HL-60/S4 (cell line): ENCODE results near the gene TANK.

Experiments
- in situ Hi-C: fragments of 300-500 bp; cut with MboI; formaldehyde crosslinking; loops from 2 replicates; pipeline ENCODE4 v1.14.3; 2022; ENCODE audit warnings: low sequenced_read_pairs

TANK gene, protein sequence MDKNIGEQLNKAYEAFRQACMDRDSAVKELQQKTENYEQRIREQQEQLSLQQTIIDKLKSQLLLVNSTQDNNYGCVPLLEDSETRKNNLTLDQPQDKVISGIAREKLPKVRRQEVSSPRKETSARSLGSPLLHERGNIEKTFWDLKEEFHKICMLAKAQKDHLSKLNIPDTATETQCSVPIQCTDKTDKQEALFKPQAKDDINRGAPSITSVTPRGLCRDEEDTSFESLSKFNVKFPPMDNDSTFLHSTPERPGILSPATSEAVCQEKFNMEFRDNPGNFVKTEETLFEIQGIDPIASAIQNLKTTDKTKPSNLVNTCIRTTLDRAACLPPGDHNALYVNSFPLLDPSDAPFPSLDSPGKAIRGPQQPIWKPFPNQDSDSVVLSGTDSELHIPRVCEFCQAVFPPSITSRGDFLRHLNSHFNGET

DNA sequence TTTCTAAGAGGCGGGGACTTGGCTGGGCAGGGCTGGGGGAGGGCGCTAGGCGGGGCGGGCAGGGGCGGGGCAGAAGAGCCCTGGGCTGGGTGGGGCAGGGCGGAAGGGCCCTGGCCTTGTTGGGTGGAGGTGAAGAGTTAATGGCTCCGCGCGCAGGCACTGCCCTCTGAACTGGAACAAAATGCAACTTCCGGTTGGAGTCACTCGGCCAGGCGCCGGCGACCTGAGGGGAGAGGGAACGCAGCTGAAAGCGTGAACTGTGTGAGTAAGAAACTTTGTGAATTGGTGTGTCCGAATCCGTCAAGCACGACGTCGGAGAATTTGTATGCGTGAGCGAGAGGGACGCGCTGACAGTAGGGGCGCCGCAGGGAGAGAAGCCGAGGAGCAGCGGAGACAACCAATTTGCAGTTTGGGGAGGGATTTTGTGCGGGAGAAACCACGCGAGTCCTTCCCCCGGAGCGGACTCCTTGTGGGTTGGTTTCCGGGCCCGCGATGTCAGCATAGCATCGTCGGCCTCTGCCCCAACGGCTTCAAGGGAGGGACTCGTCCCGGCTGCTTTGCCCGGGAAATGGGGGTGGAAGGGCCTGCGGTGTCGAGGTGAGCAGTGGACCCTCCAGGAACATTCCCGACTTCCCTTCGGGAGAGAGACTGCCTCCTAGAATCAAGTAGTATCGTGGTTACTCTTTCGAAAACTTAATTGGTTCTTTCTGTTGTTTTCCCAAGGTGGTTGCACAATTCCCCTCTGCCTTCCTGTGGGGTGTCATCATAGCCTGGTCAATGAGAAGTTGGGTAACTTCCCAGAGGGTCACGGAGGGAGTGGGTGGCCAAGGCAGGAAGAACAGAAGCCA, at the start of gene TANK:
Gene TANK (plus strand): TSS at position 203 of the 848 bp plus-strand sequence. CDS start 19,235 bp downstream, outside the sequence.
- in situ Hi-C loops, result no loop called here

DNA sequence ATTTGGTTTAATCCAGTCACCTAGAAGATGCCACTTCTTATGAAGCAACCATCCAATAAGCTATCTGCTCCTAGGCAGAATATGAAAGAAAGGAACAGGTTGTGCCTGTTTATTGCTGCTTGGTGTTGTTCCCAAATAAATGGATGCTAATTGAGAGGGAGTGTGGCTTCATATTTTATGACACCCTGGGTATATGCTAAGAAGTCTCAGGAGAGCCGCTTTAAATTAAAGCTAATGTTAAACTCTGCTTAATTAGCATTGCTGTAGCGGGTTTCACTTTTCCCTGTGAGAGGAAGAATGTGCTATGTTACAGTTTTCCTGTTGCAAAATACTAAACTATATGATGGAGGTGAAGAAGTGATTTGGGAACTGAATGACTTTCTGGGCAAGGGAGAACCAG, 48.7 kb upstream of the TANK start:
- in situ Hi-C loops, result no loop called here

DNA sequence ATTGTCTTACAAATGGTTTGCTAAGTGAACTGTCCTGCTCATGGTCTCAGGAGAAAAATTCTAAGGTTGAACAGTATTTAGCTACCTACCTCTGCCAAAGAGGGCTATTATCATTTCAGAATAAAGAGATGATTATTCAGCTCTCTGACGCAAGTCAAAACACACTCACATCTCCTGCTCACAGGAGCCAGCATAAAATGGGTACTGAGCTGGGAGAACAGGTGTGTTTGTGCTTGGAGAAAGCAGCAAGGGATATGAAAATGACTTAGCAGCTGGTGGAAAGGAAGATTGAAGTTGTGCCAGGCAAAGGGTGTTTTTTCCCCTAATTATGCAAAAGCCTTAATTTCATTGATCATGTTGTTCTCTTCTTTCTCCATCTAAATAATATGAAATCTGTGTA, 47.3 kb upstream of the TANK start:
- in situ Hi-C loops, result no loop called here

DNA sequence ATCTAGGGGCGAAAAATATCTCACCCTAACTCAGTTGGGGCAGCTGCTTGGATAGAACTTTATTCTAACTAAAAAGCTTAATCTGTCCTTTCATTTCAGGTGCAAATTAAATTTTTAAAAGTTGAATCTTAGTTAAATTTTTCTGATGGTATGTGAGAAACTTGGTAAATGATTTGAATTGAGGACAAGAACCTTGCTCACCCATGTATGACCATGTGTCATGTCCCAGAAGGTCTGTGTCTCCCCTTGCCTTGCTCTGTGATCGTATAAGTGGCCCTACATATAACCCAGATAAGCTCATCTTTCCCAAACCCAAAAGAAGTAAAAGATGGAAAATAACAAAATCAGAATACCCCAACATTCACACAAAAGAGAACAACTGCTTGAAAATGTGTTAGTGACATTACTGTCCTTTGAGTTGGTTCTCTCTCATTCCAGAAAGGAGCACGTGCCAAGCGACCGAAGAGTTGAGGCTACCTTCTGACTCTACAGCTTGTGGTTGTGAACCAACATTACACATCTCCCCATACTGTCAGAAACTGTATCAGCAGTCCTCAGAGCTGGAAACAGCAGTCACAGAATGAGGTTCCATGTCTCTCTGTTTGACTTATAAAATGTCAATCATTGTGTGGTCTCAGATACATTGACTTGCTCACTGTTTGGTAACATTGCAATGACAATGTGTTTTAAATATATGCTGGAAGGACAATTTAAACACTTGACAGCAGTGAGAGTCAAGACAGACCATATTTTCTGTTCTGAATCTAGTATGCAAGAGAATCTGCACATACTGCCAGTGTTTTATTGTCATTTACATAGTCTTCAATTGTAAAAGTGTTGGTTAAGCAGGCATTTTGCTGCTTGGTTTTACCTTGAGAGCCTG, 46.3 kb upstream of the TANK start:
- in situ Hi-C loops, result no loop called here

DNA sequence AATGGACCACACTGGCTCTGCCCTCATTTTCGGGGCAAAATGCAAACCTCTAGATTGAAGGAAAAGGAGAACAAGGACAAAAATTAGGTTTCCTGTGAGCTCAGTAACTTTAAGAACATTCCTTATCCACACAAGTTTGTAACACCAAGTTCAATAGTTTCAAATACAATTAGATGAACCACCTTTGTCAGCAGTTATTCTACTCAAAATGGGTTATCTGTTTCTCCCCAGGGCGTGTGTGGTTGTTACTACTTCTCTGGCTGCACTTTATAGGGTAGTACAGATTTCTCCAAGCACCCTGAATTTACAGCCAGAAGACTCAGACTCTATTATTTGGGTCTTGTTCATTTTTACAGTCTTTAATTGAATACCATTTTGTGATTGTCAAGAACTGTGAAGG, 45.0 kb upstream of the TANK start:
- in situ Hi-C loops, result no loop called here

DNA sequence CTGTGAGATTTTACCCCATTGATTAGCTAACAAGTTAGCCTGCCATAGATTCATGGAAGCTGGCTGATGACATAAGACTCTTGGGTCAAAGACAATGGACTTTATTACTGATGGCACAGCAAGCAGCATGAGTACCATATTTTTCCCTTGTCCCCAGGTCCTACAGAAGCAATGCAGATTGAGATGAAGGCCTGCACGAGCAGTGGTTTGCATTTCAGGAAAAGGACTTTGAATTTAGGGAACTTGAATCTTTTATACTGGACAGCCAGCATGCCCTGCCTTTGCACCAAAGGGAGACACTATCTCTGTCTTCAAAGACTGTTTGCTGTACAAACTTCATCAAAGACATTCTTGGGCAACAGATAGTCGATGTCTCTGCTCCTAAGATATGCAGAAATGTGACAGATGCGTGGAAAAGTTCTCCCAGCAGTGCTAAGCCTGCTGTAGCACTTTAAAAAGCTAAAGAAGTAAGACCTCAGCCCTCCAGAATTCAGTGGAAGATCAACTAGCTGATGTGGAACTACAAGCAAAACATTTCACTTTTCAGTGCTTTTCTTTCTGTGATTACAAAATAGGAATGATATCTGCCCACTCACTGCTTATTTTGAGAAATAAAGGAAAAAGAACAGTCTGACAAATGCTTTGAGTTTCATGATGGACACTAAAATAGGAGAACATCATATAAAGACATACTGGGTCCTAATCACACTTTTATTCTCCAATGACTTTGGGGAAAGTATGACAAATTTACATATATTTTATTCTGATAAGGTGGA, 44.4 kb upstream of the TANK start:
- in situ Hi-C loops, result no loop called here

DNA sequence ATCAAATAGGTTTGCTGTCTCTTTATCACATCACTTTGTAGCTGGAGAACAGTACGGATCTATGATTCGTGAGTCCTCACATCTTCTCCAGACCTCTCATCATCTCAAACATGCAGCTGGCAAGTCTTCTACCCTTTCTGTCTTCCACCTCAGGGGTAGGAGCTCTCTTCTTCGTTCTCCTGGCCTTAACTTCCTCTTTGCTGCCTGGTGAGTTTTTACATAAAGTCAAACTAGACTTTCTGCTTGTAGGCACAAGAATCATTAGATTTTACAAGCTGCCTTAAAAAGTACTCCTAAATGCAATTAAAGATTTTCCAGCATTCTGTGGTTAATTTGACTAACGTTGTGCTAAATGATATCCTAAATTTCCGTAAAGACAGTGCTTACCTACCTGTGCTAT, 43.7 kb upstream of the TANK start:
- in situ Hi-C loops, result no loop called here

DNA sequence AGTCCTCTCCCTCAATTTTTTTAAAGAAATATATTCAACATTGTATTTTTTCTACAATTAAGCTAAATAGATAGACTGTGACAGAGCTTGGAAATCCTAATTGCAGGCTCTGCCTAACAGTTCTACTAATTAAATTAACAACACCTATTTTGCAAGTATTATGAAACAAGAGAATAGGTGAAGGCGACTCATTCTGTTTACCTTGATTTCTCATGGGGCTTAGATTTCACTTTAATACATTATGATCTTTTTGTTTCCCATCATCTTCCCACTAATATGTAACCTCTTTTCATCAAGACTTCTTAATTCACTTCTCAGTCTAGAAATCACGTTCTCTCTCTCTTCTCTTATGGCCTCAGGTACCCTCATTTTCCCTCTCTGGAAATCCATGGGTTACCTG, 42.7 kb upstream of the TANK start:
- in situ Hi-C loops, result no loop called here

DNA sequence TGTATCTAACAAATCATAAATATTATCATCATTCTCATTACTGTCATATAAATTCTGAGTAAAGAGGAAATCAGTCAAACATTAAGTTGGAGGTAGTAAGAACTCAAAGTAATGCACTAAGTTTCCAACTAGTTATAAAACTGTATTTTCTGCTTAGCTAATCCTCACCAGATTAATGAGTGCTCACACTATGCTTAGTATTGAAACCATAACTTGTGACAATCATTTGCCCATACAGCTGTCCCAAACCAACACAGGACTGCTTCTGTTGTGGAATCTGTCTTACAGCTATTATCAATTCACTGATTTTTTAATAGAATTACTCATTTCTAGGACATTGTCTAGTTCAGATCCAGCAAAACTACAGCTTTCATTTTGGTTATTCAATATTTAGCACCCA, 41.5 kb upstream of the TANK start:
- in situ Hi-C loops, result no loop called here

DNA sequence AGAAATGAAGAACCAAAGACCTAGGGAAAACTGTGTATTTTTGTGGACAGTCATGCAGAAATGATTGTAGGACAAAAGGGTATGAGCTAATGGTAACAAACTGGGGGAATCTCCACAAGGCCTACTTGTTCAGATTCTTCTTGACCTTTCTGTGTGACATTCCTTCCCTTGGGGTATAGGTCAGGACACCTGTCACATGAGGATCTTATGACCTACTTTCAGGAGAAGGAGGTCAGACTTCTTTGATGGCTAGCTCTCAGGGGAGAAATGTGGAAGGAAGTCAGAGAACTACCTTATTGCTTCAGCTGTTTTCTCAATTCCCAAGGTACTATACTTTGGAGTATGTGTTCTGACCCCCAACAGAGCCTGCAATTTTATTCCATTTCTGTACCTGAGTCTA, 40.7 kb upstream of the TANK start:
- in situ Hi-C loops, result no loop called here

DNA sequence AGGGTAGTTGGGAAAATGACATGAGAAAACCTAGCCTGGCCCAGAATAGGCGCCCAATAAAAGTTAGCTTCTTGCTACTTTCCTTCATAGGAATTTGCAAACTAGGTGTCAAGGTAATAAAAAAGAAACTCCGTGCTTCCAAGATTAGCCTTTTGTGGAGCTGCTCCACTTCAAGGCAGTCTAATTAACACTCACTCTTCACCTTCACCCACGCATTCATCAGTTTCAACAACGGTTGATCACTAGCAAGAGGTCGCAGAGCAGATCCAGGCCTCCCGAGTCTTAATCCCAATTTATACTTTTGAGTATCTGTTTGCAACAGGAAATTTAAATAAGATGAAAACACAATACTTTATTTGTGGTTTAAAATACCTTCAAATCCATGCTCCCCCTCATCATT, 39.5 kb upstream of the TANK start:
- in situ Hi-C loops, result no loop called here

DNA sequence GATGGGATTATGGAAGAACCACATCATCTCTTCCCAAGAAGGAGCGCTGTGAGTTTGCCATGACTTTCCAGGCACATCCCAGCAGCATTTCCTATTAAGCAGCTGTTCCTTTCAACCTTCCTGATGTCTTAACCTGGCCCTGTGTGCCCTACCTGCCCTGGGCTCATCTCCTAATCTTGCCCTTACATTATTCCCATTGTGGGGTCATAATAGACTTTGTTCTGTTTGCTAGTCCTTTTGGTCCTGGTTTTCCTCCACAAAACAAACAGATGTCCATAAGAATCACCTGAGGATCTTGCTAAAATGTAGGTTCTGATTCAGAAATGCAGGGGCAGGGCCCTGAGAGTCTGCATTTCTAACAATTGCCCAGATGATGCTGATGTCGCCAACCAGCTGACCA, 38.6 kb upstream of the TANK start:
- in situ Hi-C loops, result no loop called here

DNA sequence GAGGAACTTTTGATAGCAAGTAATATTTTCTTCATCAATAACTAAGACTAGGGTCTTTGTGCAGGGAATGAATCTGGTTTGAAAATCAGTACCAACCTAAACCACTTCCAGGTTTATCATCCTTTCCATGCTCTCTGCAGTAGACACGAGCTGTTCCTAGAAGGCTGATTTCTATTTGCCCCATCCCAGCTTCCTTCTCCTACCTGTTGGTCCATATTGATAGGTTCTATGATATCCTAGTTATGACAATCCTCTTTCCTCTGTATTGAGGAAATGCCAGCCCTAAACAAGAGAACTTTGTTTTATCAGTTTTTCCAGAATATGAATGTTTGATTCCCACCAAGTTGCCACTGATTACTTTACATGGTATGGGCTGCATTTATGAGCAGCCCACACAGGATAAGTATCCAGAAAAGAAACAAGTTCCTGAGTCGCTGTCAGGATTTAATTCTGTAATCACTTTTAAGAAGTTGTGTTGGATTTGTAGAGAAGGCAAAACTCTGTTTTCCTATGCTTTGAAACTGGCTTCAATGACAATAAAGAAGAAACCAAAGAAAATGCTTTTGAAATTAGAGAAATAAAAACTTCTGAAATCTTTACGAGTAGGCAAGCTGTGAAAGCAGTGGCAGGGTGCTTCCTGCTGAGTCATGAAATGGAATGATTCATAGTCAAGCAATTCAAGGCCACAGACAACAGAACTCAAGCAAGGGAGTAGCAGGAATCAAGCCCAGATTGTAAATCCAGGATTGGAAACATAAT, 37.3 kb upstream of the TANK start:
- in situ Hi-C loops, result no loop called here

DNA sequence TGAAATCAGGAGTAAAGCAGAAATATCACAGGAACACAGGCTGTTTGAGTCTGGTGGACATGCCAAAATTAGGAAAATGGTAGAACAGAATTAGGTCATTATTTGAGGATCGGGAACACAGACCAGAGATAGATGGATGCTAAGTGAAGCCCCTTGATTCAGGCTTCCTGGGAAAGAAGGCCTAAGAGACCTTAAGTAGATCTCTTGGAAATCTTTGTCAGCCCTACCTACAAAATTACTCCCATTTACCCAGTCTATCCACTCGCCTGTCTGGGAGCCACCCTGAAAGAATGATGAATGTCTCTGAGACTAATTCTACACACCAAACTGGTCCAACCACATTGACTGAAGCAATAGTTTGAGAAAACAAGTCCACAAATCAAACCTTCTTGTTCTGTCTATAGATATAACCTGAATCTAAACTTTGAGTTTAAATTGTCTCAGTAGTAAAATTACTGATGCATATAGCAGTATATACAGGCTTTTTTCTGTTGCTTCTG, 36.6 kb upstream of the TANK start:
- in situ Hi-C loops, result no loop called here

DNA sequence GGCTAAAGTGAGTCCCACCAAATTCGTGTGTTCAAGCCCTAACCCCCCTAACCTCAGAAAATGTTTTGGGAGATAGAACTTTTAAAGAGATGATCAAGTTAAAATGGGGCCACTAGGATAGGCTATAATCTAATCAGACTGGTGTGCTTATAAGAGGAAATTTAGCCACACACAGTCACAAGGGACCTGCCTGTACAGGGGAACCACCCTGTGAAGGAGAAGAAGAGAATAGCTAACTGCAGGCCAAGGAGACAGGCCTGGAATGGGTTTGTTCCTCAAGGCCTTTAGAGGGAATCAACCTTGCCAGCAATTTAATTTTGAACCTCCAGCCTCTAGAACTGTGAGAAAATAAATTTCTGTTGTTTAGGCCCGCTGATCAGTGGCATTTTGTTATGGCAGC, 36.0 kb upstream of the TANK start:
- in situ Hi-C loops, result no loop called here

DNA sequence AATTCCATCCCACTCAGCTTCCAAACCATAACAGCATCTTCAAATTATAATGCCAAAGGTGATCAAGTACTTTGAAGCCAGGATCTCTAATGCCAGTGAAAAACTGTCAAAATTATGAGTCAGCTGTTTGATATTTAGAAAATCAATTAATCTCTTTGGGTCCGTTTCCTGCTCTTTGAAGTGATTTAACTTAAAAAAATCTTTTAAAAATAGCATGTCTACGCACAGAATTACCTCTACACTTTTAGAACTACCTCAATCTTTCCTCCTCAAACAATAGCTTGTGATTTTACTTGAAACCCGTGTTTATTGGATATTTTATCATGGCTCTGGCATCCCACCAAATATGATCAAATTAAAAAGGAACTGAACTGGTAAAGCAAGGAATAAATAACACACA, 31.3 kb upstream of the TANK start:
- in situ Hi-C loops, result no loop called here

DNA sequence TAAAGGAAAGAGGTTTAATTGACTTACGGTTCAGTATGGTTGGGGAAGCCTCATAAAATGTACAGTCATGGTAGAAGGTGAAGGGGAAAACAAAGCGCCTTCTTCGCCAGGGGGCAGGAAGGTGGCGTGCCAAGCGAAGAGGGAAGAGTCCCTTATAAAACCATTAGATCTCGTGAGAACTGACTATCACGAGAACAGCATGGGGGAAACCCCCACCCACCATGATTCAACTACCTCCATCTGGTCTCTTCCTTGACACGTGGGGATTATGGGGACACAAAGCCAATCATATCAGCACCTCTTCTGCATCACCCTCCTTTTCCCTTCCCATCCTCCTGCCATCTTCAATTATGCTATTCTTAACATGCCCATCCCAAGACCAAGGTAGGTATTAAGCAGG, 29.9 kb upstream of the TANK start:
- in situ Hi-C loops, result no loop called here

DNA sequence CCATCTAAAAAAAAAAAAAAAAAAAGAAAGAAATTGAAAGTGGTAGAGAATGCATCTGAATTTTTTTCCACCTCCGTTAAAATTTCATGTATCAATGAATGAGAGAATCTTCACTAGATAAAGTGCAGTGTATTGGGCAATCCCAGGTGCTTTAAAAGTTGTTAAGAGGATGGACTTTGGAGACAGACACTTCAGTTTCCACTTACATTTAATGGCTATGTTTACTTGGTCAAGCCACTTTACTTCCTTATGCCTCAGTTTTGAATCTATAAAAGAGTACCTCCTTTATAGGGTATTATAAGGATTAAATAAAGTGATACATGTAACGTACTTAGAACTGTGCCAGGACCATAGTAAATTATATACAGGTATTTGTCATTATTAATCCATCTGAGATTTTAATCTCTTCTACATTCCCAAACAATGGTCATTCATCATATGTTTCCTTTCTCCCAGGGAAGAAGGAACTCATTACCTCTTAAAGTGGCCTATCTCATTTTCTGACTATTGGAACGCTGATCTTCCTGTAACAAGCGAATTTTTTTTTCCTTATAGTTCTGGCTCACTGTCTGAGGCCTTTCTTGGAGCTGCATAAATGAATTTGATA, 29.1 kb upstream of the TANK start:
- in situ Hi-C loops, result no loop called here

DNA sequence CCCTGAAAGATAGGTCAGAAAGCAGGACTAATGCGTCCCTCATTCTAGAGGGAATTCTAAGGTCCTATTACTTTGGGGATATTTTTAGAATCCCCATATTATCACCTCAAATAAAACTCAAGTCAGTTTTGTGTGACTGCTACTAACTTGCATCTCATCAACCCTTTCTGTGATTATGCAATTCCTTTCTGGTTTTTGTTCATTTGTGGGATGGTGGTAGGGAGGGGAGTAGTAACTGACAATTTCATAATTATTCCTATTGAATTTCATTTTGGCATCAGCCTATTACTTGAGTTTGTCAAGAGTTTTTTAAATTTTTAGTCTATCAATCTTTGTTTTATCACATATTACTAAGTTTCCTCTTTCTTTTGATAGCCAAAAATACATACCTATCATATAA, 28.4 kb upstream of the TANK start:
- in situ Hi-C loops, result no loop called here
